A673 (cell line): ENCODE measurements around the gene ANKRD44. TPM values are rescaled to one million over a fixed set of nuclear protein-coding genes. Genes with fewer than 3 reads are reported as not detected.
A peak's percentile ranks its signal among the peaks of the same experiment; 100 is the strongest.

Experiments
- BruUV-seq: library from RNA; stranded (reverse); fragments of 400-500 nt; replicated peaks from 2 replicates; lab custom pipeline; 2021; lab: Mats Ljungman, UMichigan
- CTCF ChIA-PET: fragments of 300-600 bp; sonication (Branson Sonifier 250); formaldehyde crosslinking; loops from one replicate; lab custom pipeline; 2022; ENCODE audit warnings: antibody characterized with exemption; lab: Charles Lee
- POLR2A ChIA-PET: fragments of 300-600 bp; sonication (Branson Sonifier 250); formaldehyde crosslinking; loops from one replicate; lab custom pipeline; 2022; ENCODE audit warnings: antibody characterized with exemption; ENCODE audit not compliant: low non-redundant PET; lab: Charles Lee
- DNase-seq: peaks from one replicate; pipeline ENCODE4 v3.0.0-alpha.2; 2015; ENCODE audit warnings: low spot score
- H3K27ac ChIP-seq: fragments of 200-600 bp; sonication (generic); 2 replicates; pipeline ENCODE4 v1.5.1; 2016; ENCODE audit warnings: mixed run types, low read depth, mild to moderate bottlenecking, mixed read lengths, antibody characterized with exemption, low read length; ENCODE audit not compliant: poor library complexity, severe bottlenecking
- H3K27me3 ChIP-seq: fragments of 200-600 bp; sonication (generic); replicated peaks from 2 replicates; pipeline ENCODE4 v1.6.1; 2017; ENCODE audit warnings: mixed run types, low read depth, mild to moderate bottlenecking, mixed read lengths, antibody characterized with exemption, low read length; ENCODE audit not compliant: insufficient read depth, poor library complexity
- H3K36me3 ChIP-seq: fragments of 200-600 bp; sonication (generic); 2 replicates; pipeline ENCODE4 v1.6.1; 2016; ENCODE audit warnings: mixed run types, mild to moderate bottlenecking, mixed read lengths, antibody characterized with exemption, low read length; ENCODE audit not compliant: insufficient read depth, poor library complexity, severe bottlenecking
- H3K4me1 ChIP-seq: fragments of 200-600 bp; sonication (generic); 2 replicates; pipeline ENCODE4 v1.6.1; 2017; ENCODE audit warnings: mixed run types, mild to moderate bottlenecking, mixed read lengths, antibody characterized with exemption, low read length; ENCODE audit not compliant: insufficient read depth, poor library complexity, severe bottlenecking
- H3K4me3 ChIP-seq: fragments of 200-600 bp; sonication (generic); 2 replicates; pipeline ENCODE4 v1.5.1; 2016; ENCODE audit warnings: low read depth, mixed run types, mild to moderate bottlenecking, mixed read lengths, low read length; ENCODE audit not compliant: poor library complexity, severe bottlenecking
- H3K9me3 ChIP-seq: fragments of 200-600 bp; sonication (generic); 2 replicates; pipeline ENCODE4 v1.6.1; 2016; ENCODE audit warnings: mixed run types, low read depth, mild to moderate bottlenecking, mixed read lengths, antibody characterized with exemption, low read length; ENCODE audit not compliant: poor library complexity, severe bottlenecking
- EZH2 ChIP-seq: fragments of 200-600 bp; sonication (generic); IDR thresholded peaks from 2 replicates; pipeline ENCODE4 v1.6.1; 2017; ENCODE audit warnings: borderline replicate concordance, low read depth, mild to moderate bottlenecking, mixed read lengths, antibody characterized with exemption, low read length; ENCODE audit not compliant: poor library complexity, severe bottlenecking
- intact Hi-C: fragments of 100-400 bp; cut with micrococcal nuclease; formaldehyde crosslinking; loops from one replicate; pipeline ENCODE4 v1.10.0; 2022; ENCODE audit not compliant: unreplicated experiment
- total RNA-seq: library from RNA; stranded (reverse); gene quantifications from 2 replicates; pipeline ENCODE4 v1.2.3, GENCODE V29; 2021
- TF ChIP-seq, protein P1 (sequence below): fragments of 300-800, 200-600 bp; sonication (generic); conservative IDR thresholded peaks from 2 replicates; pipeline ENCODE4 v1.5.1; 2017; ENCODE audit warnings: low read depth, mild to moderate bottlenecking, antibody characterized with exemption, low read length, moderate library complexity, mixed read lengths

Gene ANKRD44
- total RNA-seq, 1 experiment from 2014 or later, result 17.0 TPM

DNA sequence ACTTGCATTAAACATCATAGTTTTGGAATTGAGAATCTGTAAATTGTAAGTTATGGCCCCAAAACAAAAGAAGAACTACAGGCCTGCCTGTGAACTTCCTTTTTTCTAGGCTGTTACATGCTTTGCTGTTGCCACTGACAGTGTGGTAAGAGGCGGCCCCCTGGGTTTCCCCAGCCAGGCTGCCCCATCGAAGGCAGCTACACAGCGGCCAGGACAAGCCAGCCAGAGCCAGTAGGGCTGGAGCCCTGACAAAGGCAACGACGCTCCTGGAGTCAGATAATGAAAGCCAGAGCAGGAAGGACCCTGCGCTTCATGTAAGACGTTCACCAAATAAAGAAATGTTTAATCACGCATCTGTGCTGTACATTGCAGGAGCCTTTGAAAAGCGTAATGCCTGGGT is 55.0 kb downstream of the ANKRD44 start:
- Histone ChIP-seq H3K27ac (peak overlapping the region; percentile 13), H3K27me3 (no peaks in the 10 kb centered on the region), H3K9me3 (no peaks in the 10 kb centered on the region), H3K4me1 (peaks cover 23% of the 10 kb centered on the region), H3K4me3 (no peak overlapping the region), H3K36me3 (no peaks in the 10 kb centered on the region)
- ChIA-PET POLR2A (no interaction called here), CTCF (no interaction called here)
- intact Hi-C loops, result no loop called here
- no TSS peak for BruUV-seq
- no peak for TF ChIP-seq EZH2
- no peak for DNase-seq

DNA sequence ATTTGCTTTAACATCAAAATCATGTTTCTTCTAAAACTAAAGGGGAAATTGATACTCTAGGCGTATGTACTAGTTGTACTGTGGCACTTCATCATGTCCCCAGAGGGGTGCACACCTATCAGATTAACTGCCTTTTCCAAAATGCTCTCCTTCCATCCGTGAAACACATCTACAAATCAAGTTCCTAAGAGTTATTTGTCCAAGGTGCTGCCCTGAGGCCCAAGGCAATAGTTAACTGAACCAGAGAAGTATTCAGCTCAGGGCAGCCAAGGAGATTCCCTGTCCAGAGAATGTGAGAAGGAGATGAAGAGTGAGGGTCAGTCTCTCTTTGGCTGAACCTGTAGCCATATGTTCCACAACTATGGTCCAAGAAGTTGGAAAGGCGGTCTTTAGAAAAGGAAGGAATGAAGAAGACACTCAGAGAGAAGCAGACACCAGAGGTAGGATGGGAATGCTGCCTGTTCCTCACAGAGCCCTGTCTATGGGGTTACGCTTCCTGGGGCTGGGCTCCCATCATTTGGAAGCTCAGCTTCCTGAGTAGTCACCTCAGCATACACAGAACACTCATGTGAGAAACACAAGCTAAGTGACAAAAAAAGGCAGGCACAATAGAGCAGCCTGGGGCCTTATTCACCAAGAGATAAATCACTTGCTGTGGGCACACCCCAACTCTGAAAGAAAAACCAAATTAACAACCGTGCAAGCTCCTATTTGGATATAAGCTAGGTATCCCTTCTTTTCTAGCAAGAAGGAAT is 55.6 kb downstream of the ANKRD44 start:
- no peak overlapping the region for H3K4me3 ChIP-seq
- peaks cover 23% of the 10 kb centered on the region for H3K4me1 ChIP-seq
- BruUV-seq, result no TSS peak
- TF ChIP-seq, protein P1, sequence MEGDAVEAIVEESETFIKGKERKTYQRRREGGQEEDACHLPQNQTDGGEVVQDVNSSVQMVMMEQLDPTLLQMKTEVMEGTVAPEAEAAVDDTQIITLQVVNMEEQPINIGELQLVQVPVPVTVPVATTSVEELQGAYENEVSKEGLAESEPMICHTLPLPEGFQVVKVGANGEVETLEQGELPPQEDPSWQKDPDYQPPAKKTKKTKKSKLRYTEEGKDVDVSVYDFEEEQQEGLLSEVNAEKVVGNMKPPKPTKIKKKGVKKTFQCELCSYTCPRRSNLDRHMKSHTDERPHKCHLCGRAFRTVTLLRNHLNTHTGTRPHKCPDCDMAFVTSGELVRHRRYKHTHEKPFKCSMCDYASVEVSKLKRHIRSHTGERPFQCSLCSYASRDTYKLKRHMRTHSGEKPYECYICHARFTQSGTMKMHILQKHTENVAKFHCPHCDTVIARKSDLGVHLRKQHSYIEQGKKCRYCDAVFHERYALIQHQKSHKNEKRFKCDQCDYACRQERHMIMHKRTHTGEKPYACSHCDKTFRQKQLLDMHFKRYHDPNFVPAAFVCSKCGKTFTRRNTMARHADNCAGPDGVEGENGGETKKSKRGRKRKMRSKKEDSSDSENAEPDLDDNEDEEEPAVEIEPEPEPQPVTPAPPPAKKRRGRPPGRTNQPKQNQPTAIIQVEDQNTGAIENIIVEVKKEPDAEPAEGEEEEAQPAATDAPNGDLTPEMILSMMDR, result no peak
- TF ChIP-seq EZH2, result no peak
- no peaks in the 10 kb centered on the region for H3K36me3 ChIP-seq
- H3K27me3 ChIP-seq, result no peaks in the 10 kb centered on the region
- H3K9me3 ChIP-seq, result no peaks in the 10 kb centered on the region
- DNase-seq, result no peak
- ChIA-PET CTCF (interaction anchor here (0.5 kb wide), 1 partner anchor 43 kb away, joined by 4 read pairs; no protein-coding TSS in a partner anchor), POLR2A (no interaction called here)
- intact Hi-C loops, result no loop called here
- H3K27ac ChIP-seq, result no peak overlapping the region

DNA sequence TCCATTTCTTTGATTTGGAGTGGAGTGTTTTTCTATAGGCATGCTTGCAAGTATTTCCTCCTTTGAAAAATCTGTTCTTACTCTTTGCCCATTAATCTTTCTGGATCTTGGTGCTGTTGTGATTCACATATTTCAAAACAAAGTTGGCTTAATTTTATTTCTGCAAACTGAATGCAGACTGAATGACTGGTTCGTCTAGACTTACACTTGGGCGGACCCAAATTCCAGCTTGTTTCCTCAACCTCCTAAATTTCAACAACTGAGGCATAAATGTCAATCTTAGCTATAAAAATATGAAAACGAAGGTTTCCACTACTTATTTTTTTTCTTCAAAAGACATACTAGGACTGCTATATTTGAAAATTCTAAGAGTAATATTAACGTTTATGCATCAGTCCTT is 59.0 kb downstream of the ANKRD44 start:
- no peak for DNase-seq
- ChIA-PET POLR2A (no interaction called here), CTCF (no interaction called here)
- Histone ChIP-seq H3K27ac (no peak overlapping the region), H3K4me3 (no peak overlapping the region), H3K9me3 (no peaks in the 10 kb centered on the region), H3K27me3 (no peaks in the 10 kb centered on the region), H3K4me1 (peaks cover 31% of the 10 kb centered on the region), H3K36me3 (no peaks in the 10 kb centered on the region)
- intact Hi-C loops, result no loop called here
- TF ChIP-seq, protein P1, result no peak
- BruUV-seq, result no TSS peak

DNA sequence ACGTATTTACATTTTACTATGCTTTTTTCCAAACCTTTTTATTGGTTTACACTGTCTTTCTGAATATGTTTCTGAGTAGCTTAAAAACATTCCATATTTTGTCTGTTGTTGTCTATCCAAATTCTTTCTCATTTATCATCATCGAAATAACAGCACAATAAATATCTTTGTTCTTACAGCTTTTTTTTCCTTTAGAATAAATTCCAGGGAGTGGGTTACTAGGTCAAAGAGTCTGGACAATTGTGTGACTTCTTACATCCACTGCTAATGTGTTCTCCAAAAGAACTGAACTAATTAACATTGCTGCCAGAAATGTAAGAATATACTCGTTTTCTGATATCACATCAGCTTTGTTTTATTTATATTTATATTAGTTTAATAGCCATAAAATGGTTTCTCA is 59.4 kb downstream of the ANKRD44 start:
- intact Hi-C loops, result no loop called here
- H3K4me3 ChIP-seq, result no peak overlapping the region
- peaks cover 26% of the 10 kb centered on the region for H3K4me1 ChIP-seq
- TF ChIP-seq EZH2, result no peak
- TF ChIP-seq, protein P1, result no peak
- DNase-seq, result no peak
- no peaks in the 10 kb centered on the region for H3K27me3 ChIP-seq
- ChIA-PET CTCF (no interaction called here), POLR2A (interaction anchor here (0.6 kb wide), 1 partner anchor 24 kb away, joined by 3 read pairs; no protein-coding TSS in a partner anchor)
- no TSS peak for BruUV-seq
- no peak overlapping the region for H3K27ac ChIP-seq
- H3K9me3 ChIP-seq, result no peaks in the 10 kb centered on the region
- no peaks in the 10 kb centered on the region for H3K36me3 ChIP-seq
